Smooth muscle cell (in vitro differentiated cells): ENCODE measurements around the gene ASGR1. TPM values are rescaled to one million over a fixed set of nuclear protein-coding genes. Genes with fewer than 3 reads are reported as not detected.

Experiments
- DNase-seq: peaks from one replicate; lab custom pipeline; 2025; ENCODE audit not compliant: unreplicated experiment; lab: John Stamatoyannopoulos, UW
- H2AFZ ChIP-seq: fragments of 200-600 bp; sonication (generic); 2 replicates; pipeline ENCODE4 v1.6.0; 2016; ENCODE audit warnings: antibody characterized with exemption, low read depth, mild to moderate bottlenecking
- H3F3A ChIP-seq: fragments of 200-600 bp; sonication (generic); 2 replicates; pipeline ENCODE4 v1.6.0; 2017; ENCODE audit warnings: antibody characterized with exemption, low read depth
- H3K27ac ChIP-seq: fragments of 200-600 bp; sonication (generic); 2 replicates; pipeline ENCODE4 v1.5.1; 2016; ENCODE audit warnings: low read depth, mild to moderate bottlenecking
- H3K27me3 ChIP-seq: fragments of 200-600 bp; sonication (generic); 2 replicates; pipeline ENCODE4 v1.6.1; 2016; ENCODE audit warnings: low read depth, mild to moderate bottlenecking
- H3K36me3 ChIP-seq: fragments of 200-600 bp; sonication (generic); 2 replicates; pipeline ENCODE4 v1.5.1; 2016; ENCODE audit warnings: low read depth
- H3K4me1 ChIP-seq: fragments of 200-600 bp; sonication (generic); 2 replicates; pipeline ENCODE4 v1.5.1; 2016; ENCODE audit warnings: low read depth
- H3K4me2 ChIP-seq: fragments of 200-600 bp; sonication (generic); 2 replicates; pipeline ENCODE4 v1.6.0; 2016; ENCODE audit warnings: mild to moderate bottlenecking
- H3K4me3 ChIP-seq: fragments of 200-600 bp; sonication (generic); 2 replicates; pipeline ENCODE4 v1.5.1; 2016; ENCODE audit warnings: mild to moderate bottlenecking
- H3K79me2 ChIP-seq: fragments of 200-600 bp; sonication (generic); 2 replicates; pipeline ENCODE4 v1.6.0; 2016; ENCODE audit warnings: low read depth, mild to moderate bottlenecking
- H3K9ac ChIP-seq: fragments of 200-600 bp; sonication (generic); 2 replicates; pipeline ENCODE4 v1.6.0; 2016; ENCODE audit warnings: low read depth
- H3K9me3 ChIP-seq: fragments of 200-600 bp; sonication (generic); replicated peaks from 2 replicates; pipeline ENCODE4 v1.5.1; 2016; ENCODE audit warnings: low read depth
- H4K20me1 ChIP-seq: fragments of 200-600 bp; sonication (generic); 2 replicates; pipeline ENCODE4 v1.6.0; 2016; ENCODE audit warnings: low read depth
- WGBS: methylation state at CpG from one replicate; pipeline ENCODE4 v1.1.7; 2016; ENCODE audit warnings: low lambda C conversion rate; 5-methylcytosine and 5-hydroxymethylcytosine counted together
- polyA plus RNA-seq: library from polyadenylated mRNA; unstranded; fragments of >200 nt; fragmentation: Nextera tagmentation; extraction: Ambion mirVana; gene quantifications from 2 replicates; pipeline ENCODE4 v1.2.1, GENCODE V29; 2016
- total RNA-seq: library from RNA; depleted of rRNA; stranded (reverse); fragments of >200 nt; gene quantifications from 2 replicates; pipeline ENCODE4 v1.2.3, GENCODE V29; 2014
- TF ChIP-seq, protein P1 (sequence below): fragments of 200-600 bp; sonication (generic); IDR thresholded peaks from 2 replicates; pipeline ENCODE4 v1.5.1; 2017; ENCODE audit warnings: borderline replicate concordance, mild to moderate bottlenecking, antibody characterized with exemption; ENCODE audit not compliant: insufficient read depth, poor library complexity, severe bottlenecking

The ASGR1 gene
- total and polyA plus RNA-seq, 2 experiments from 2014 or later: 1.2 to 4.2 TPM

DNA sequence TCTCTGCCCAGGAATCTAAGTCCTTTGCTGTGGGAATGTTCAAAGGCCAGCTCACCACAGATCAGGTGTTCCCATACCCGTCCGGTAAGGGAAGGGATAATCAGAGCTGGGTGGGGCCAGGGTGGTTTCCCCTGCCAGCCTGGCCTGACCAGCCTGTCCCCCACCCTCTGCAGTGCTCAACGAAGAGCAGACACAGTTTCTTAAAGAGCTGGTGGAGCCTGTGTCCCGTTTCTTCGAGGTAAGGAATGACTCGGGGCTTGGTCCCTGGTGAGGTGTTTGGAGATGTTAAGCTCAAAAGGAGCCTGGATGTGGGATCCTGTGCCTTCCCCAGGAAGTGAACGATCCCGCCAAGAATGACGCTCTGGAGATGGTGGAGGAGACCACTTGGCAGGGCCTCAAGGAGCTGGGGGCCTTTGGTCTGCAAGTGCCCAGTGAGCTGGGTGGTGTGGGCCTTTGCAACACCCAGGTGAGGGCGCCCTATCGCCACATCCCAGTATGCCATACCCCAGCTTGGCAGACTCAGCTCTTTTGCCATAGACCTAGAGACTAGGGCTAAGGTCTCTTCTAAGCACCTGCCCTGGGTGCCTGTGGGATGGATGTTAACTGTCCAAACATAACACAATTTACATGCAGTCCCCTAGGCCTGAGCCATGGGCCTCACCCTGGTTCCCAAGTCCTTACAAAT is 41.6 kb upstream of the ASGR1 start:
- Histone ChIP-seq H3K4me1 (peaks cover 35% of the 10 kb centered on the region), H2AFZ (no peak overlapping the region), H3K9ac (peak overlapping the region; percentile 96), H3K79me2 (peaks cover 11% of the 10 kb centered on the region), H3K27ac (peak overlapping the region; percentile 95), H3K4me2 (peak overlapping the region; percentile 96), H3F3A (peaks cover 24% of the 10 kb centered on the region), H3K36me3 (no peaks in the 10 kb centered on the region), H4K20me1 (peaks cover 53% of the 10 kb centered on the region), H3K4me3 (peak overlapping the region; percentile 82), H3K27me3 (no peaks in the 10 kb centered on the region), H3K9me3 (no peaks in the 10 kb centered on the region)
- no peak for DNase-seq
- TF ChIP-seq, protein P1, sequence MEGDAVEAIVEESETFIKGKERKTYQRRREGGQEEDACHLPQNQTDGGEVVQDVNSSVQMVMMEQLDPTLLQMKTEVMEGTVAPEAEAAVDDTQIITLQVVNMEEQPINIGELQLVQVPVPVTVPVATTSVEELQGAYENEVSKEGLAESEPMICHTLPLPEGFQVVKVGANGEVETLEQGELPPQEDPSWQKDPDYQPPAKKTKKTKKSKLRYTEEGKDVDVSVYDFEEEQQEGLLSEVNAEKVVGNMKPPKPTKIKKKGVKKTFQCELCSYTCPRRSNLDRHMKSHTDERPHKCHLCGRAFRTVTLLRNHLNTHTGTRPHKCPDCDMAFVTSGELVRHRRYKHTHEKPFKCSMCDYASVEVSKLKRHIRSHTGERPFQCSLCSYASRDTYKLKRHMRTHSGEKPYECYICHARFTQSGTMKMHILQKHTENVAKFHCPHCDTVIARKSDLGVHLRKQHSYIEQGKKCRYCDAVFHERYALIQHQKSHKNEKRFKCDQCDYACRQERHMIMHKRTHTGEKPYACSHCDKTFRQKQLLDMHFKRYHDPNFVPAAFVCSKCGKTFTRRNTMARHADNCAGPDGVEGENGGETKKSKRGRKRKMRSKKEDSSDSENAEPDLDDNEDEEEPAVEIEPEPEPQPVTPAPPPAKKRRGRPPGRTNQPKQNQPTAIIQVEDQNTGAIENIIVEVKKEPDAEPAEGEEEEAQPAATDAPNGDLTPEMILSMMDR: peak; percentile 39
- 27% methylated on average over 11 of the region's 11 CpGs for WGBS

DNA sequence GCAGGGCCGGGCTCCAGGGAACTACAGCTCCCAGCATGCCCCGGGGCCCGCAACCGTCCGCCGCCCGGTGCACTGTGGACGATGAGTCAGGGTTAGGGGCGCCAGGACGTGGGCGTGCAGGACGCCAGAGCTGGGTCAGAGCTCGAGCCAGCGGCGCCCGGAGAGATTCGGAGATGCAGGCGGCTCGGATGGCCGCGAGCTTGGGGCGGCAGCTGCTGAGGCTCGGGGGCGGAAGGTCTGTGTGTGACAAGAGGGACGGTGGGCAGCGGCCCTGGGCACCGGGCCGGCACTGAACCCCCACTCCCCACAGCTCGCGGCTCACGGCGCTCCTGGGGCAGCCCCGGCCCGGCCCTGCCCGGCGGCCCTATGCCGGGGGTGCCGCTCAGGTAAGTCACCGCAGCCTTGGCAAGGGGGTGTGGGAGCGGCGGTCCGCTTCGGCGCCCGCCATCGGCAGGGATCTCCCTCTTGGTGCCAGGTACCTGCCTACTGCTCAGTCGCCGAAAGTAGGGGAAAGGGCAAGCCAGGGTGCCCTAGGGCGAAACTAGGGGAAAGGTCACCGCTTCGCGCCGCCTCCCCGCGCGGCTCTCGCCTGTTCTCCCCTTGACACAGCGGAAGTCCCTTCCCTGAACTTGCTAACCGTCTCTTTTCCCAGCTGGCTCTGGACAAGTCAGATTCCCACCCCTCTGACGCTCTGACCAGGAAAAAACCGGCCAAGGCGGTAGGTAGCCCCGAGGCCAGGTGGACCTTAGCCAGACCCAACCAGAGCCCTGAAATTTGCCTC is 40.8 kb upstream of the ASGR1 start, which contains the start of the genes ACADVL and DLG4:
TSS of gene ACADVL (plus strand) at position 127 of the 781 bp plus-strand sequence. CDS start at position 174, 47 bp downstream.
TSS of gene DLG4 (minus strand) at position 25 of the 781 bp plus-strand sequence.
- TF ChIP-seq, protein P1: no peak
- H3K79me2 ChIP-seq: peaks cover 11% of the 10 kb centered on the region
- DNase-seq: peak; percentile 62

DNA sequence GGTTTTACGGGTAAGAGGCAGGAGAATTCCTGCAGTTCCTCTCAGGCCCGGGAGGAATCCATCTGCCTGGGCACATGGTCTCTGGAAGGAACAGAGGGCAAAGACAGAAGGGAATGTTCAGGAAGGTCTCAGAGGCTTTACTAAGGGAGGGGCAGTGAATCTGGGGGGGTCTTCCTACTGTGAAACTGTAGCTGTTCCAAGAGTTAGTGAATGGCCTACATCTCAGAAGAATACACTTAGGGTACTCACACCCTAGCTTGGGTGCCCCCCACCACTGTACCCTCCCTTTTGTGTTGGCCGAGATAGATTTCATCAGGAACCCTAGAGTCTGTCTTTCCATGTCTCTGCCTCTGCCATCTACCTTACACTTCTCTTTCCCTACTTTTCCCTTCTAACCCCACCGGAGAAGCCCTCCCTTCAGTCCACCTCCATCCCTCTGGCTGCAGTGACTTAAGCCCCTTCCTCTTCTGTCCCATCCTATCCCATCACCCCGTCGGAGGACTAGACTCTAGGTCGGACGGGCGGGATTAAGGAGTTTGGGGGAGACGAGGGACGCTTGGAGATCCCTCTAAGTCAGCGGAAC is 40.1 kb upstream of the ASGR1 start:
- H3K27me3 ChIP-seq: no peaks in the 10 kb centered on the region
- no peaks in the 10 kb centered on the region for H3K9me3 ChIP-seq
- H2AFZ ChIP-seq: no peak overlapping the region
- H3F3A ChIP-seq: peaks cover 28% of the 10 kb centered on the region
- no peak for DNase-seq
- H3K4me3 ChIP-seq: peak overlapping the region; percentile 82
- peak overlapping the region; percentile 95 for H3K27ac ChIP-seq
- peaks cover 11% of the 10 kb centered on the region for H3K79me2 ChIP-seq
- TF ChIP-seq, protein P1: no peak
- WGBS: 25% methylated on average over 12 of the region's 12 CpGs
- peak overlapping the region; percentile 96 for H3K4me2 ChIP-seq
- H4K20me1 ChIP-seq: peaks cover 55% of the 10 kb centered on the region
- peak overlapping the region; percentile 21 for H3K9ac ChIP-seq
- peaks cover 40% of the 10 kb centered on the region for H3K4me1 ChIP-seq
- H3K36me3 ChIP-seq: no peaks in the 10 kb centered on the region

More for the DNA sequence above, 40.8 kb upstream of the ASGR1 start, which contains the start of the genes ACADVL and DLG4:
- no peaks in the 10 kb centered on the region for H3K9me3 ChIP-seq
- H4K20me1 ChIP-seq: peaks cover 53% of the 10 kb centered on the region
- peak within 1 kb of the TSS; percentile 82 for H3K4me3 ChIP-seq
- peak within 1 kb of the TSS; percentile 96 for H3K9ac ChIP-seq
- H3K4me1 ChIP-seq: peaks cover 40% of the 10 kb centered on the region
- WGBS: 2% methylated on average over 62 of the region's 63 CpGs
- no peaks in the 10 kb centered on the region for H3K36me3 ChIP-seq
- peak within 1 kb of the TSS; percentile 96 for H3K4me2 ChIP-seq
- H2AFZ ChIP-seq: no peak within 1 kb of the TSS
- peak within 1 kb of the TSS; percentile 95 for H3K27ac ChIP-seq
- H3F3A ChIP-seq: peaks cover 28% of the 10 kb centered on the region
- no peaks in the 10 kb centered on the region for H3K27me3 ChIP-seq
